ENCODE results near the gene MCOLN3.

MCOLN3 gene

DNA sequence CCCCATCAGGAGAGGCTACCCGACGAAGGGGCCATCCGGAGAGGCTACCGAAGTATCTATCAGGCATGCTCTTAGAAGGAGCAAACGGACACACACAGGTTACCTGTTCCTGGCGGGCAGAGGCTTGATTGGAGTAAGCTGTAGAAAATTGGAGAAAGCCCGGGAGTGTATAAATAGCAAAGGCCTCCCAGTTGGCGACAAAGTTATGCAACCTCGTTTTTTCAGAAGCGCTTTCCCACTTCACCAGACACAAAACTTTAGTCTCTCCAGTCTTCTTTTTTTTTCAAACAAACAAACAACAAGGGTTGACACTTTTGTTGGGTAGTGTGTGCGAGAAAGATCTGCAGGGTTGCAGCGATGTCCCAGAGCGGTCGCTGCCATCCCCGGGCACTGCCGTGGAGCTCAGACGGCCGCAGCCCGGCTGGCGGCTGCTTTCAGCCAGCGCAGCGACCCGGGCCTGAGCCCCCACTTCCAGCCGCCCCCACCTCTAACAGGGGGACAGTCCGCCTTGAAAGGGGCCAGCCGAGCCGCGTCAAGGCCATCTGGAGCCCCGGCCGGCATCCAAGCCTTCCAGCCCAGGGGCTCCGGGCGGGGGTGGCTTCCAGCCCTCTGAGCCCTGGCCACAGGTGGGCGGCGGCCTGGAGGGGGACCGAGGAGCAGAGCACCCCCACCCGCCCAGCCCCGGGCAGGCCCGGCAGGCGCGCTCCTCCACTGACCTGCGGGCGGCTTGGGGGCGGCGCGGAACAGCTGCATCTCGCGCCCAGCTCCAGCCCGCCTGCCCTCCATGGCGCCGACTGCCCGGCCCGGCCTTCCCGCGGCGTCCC lies 616 bp downstream of the MCOLN3 start:
- H3K27ac ChIP-seq = no peak overlapping the region
- TF ChIP-seq ZFX (IDR thresholded peaks at IDR 0.05) = no peak
- TF ChIP-seq, protein P1, sequence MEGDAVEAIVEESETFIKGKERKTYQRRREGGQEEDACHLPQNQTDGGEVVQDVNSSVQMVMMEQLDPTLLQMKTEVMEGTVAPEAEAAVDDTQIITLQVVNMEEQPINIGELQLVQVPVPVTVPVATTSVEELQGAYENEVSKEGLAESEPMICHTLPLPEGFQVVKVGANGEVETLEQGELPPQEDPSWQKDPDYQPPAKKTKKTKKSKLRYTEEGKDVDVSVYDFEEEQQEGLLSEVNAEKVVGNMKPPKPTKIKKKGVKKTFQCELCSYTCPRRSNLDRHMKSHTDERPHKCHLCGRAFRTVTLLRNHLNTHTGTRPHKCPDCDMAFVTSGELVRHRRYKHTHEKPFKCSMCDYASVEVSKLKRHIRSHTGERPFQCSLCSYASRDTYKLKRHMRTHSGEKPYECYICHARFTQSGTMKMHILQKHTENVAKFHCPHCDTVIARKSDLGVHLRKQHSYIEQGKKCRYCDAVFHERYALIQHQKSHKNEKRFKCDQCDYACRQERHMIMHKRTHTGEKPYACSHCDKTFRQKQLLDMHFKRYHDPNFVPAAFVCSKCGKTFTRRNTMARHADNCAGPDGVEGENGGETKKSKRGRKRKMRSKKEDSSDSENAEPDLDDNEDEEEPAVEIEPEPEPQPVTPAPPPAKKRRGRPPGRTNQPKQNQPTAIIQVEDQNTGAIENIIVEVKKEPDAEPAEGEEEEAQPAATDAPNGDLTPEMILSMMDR (conservative IDR thresholded peaks at IDR 0.05) = no peak

DNA sequence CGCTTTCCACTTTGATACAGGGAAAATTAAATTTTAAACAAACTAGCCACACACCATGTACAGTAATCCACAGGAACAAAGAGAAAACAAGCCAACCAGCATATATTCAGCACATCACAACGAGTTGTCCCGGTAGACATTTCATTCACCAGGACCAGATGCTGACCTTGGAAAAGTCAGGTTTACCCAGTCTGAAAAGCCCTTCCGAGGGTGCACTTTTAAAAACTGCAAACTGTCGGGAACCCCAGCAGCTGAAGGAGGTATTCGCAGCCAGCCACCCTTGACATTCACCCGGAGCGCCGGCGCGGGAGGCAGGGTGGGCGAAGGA lies 1.2 kb downstream of the MCOLN3 start:
- H3K27ac ChIP-seq = no peak overlapping the region
- no peak for TF ChIP-seq ZFX (IDR thresholded peaks at IDR 0.05)
- TF ChIP-seq, protein P1 (conservative IDR thresholded peaks at IDR 0.05) = no peak

DNA sequence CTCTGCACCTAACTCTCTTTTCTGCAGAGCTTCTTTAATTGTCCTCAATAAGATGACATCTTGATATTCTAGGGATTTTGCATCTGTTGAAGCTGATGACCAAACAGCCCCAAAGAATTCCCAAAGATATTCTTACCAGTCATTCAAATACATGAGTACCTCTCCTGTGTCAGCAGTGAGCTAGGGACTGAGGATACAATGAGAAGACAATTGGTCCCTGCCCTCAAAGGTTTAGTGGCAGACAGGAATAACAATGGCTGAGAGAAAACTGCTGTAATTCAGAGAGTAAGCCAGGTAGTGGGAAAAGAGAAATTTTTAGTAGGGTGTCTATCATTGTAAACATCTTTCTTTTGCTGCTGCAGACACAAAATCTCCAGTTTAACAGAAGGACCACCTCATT lies 5.9 kb downstream of the MCOLN3 start:
- no peak for TF ChIP-seq ZFX (IDR thresholded peaks at IDR 0.05)
- TF ChIP-seq, protein P1 (conservative IDR thresholded peaks at IDR 0.05) = no peak
- H3K27ac ChIP-seq = no peak overlapping the region

DNA sequence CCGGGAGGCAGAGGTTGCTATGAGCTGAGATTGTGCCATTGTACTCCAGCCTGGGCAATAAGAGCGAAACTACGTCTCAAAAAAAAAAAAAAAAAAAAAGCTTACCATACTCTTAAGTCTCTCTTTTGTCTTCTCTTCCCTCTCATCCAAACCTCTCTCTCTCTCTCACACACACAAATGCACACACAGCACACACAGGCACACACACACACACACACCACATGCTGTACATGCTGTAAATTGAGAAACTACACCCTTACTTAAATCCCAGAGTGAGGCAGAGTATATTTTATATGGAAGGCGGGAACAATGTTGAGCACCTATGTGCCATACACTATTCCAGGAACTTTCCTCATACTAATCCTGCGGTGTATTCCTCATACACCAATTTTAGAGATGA lies 6.5 kb downstream of the MCOLN3 start:
- H3K27ac ChIP-seq = no peak overlapping the region
- TF ChIP-seq, protein P1 (conservative IDR thresholded peaks at IDR 0.05) = no peak
- no peak for TF ChIP-seq ZFX (IDR thresholded peaks at IDR 0.05)

DNA sequence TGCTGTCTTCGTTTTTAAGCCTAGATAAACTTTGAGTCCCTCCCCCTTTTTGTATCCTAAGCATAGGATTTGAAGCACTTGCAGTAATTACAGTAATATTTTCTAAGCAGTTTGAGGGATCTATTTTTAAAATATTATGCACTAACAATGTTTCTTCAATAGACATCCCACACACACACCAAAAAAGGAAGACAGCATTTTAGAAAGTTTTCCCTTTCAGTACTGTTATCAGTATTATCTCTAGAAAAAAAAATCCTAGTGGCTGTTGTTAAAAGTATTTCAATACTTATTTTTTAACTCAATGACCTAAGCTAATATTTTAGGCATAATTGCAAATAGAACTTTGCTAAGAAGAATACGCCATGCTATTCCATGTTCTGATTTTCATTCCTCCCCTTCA lies 15.1 kb downstream of the MCOLN3 start:
- no peak for TF ChIP-seq ZFX (IDR thresholded peaks at IDR 0.05)
- TF ChIP-seq, protein P1 (conservative IDR thresholded peaks at IDR 0.05) = no peak
- H3K27ac ChIP-seq = no peak overlapping the region

DNA sequence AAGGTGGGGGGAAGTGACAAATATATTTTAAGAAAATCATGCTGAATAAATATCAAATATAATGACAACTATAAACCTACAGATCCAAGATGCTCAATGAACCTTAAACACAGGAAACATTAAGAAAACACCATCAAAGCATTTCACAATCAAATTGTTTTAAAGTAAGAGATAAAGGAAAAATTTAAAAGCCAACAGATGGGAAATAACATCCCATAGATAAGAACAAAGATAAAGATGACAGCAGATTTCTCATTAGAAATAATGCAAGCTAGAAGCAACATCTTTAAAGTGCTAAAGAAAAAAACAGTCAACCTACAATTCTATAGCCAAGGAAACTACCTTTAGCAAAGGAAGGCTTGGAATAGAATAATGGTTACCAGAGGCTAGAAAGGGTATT lies 17.8 kb downstream of the MCOLN3 start:
- TF ChIP-seq, protein P1 (conservative IDR thresholded peaks at IDR 0.05) = no peak
- no peak for TF ChIP-seq ZFX (IDR thresholded peaks at IDR 0.05)
- no peak overlapping the region for H3K27ac ChIP-seq

DNA sequence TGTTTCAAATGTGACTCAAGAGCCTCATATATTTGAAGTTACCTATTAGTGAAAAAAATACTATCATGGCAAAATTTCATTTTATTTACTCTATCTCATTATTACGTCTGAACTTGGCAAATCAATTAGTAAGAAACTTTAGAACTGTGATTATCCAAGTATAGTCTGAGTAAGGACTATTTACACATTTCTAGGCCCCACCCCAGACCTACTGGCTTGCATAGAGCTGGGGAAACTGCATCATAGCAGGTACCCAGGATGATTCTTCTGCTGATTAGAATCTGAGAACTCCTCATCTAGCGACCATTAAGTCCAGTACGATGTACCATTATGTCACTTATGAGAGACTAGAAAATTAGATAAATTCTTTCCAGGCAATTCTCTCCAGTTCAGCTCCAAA lies 20.1 kb downstream of the MCOLN3 start:
- no peak overlapping the region for H3K27ac ChIP-seq
- TF ChIP-seq, protein P1 (conservative IDR thresholded peaks at IDR 0.05) = no peak
- no peak for TF ChIP-seq ZFX (IDR thresholded peaks at IDR 0.05)

All from C4-2B (cell line).